Stimulated activated CD4-positive, alpha-beta T cell treated with anti-CD3 and anti-CD28 coated beads, Interleukin-15, amount 100 ng/mL, for 1 hour (primary cell): ENCODE measurements around the gene PTPRN2.
"Not testable (repeated sequence)": the region's sequence is repeated elsewhere in the genome, so short reads cannot be mapped to it uniquely, and the experiment has no call there.

Source experiments
- DNase-seq, 2 donors: peaks; one replicate each; pipeline ENCODE4 v3.0.0-alpha.2; 2020; ENCODE audit warnings: low read depth in 1 of 2, low spot score in 1 of 2

Gene PTPRN2

DNA sequence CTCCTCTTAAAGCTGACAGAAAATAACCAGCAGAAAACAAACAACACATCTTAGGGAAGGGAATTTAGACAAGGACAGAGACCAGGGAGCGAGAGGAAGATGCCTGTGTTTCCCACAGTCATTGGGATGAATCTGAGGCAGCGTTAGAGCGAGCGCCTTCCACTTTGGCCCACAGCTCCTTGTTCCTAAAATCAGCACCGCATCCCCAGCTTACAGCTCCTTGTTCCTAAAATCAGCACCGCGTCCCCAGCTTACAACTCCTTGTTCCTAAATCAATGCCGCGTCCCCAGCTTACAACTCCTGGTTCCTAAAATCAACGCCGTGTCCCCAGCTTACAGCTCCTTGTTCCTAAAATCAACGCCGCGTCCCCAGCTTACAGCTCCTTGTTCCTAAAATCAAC, 593.3 kb downstream of the PTPRN2 start:
- DNase-seq: no peak

DNA sequence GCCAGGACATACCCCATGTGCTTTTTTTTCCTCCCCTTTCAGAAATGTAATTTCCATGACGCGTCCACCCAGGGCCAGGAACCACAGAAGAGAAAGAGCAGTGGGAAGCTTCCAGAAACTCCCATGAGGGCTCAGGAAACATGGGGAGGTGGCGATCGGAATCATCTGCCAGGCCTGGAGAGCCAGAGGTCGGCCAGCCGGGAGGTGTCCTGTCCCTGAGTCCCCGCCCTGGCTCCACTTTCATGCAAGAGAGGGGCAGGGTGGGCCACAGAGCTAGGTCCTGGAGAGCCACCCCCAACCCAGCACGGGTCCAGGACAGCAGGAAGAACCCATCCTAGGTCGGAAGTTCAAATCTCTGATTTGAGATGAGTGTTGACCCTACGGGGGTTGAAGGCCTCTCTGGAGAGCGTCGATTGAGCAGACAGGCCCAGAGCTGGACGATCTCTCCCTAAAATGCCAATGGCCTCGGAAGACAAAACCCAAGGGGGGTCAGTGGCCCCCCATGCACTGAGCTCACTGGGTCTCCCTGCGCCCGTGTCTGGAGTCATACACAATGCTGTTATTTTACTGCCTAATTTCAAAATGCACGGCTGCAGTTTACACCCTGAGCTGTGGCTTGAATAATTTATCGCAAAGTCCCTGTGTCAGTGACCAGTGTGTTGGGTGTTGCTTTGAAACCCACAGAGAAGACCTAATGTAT, 594.1 kb downstream of the PTPRN2 start:
- no peak for DNase-seq

DNA sequence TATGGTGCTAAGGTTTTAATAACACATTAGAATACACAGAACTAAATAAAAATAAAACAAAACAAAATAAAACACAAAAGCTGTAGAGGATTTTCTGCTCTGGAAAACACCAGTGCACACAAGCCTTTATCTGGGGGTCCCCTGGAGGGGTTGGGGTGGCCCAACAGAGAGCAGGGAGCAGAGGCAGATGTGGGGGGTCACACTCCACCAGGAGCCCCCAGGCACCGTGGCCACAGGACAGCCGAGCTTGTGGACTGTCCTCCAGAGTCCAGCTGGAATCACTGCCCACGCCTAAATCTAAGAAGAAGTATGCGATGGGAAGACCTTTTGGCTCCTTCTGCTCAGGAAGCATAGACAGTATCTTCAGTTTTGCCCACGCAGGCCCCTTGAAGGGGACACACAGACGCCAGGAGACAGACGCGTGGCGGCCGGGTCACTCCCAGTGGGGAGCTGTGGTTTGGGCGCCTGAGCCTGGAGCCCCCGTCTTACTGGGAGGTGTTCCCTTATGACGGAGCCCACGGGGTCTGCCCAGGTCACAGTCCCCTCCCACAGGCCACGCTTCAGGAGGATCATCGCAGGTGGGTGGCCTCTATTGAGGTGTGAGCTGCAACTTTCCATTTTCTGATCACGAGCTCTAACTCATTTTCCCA, 595.0 kb downstream of the PTPRN2 start:
- no peak for DNase-seq

DNA sequence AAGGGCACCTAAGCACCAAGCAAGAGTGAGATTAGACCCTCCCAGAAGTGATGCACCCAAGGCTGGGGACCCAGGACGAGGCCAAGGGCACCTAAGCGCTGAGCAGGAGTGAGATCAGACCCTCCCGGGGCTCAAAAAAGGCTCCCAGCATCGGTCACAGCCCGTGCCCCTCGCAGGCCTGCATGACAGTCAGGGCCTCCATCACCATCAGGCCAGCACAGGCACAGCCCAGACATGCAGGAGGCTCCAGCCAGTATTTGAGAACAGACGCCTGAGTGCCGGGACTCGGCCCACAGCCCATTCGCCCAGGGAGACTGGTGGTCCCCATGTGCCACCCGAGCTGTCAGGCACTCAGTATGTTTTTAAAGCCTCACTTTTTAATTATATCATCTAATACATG, 595.9 kb downstream of the PTPRN2 start:
- no peak for DNase-seq

DNA sequence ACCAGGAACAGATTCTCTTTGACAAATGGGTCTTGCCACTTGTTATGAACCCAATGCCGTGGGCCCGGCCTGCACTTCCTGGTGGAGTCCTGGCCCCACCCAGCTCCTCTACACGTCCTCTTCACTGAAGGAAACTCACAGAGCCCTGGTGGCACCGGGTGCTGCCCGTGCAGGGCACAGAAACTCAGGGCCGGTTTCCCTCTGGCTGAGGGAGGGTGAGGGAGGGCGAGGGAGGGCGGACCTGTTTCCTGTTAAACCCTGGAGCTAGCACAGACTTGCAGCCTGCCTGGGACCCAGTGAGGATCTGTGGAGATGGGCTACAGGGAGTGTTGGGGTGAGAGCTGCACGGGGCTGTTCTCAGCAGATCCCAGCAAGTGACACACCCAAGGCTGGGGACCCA, 596.3 kb downstream of the PTPRN2 start:
- DNase-seq: no peak

DNA sequence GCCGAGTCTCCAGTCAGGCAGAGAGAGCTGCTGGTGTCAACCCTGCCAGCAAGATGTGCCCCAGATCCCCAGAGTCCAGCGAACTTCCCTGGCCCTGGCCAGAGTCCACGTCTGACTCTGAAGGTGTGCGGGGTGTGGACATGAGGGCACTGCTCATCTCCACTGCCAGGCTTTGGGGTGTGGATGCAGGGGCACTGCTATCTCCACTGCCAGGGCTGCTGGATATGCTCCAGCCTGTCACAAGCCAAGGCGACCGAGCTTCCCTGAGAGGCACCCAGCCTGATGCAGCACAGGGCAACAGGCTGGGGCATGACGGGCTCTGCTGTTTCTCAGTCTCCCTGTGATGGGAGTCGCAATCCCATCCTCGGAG, 596.8 kb downstream of the PTPRN2 start:
- DNase-seq: no peak

DNA sequence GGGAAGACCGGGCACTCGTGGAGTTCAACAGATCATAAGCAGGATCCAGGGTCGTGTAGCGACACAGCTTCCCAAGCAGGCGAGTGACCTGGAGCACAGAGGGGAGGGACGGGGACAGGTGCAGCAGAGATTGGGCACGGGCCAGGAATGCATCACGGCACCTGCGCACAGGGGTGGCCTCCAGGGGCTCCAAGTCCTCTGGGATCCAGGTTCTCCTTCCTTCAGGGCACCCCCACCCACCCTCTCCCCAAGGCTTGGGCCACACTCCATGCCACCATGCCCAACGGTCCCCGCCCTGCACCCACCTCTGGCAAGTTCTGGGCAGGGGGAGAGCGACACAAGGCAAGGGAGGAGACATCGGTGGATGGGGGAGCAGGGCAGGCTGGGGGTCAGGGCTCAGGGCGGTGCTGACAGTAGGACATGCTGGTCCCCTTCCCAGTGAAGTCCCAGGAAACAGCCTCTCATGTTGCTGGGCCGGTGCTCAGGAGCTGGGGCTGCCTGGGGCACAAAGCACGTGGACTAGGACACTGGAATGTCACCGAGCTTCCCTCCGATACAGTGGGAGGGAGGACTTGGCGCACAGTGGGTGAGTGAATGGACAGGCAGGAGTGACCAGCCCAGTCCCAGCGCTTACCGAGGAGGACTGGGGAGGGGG, 597.3 kb downstream of the PTPRN2 start:
- DNase-seq: no peak

DNA sequence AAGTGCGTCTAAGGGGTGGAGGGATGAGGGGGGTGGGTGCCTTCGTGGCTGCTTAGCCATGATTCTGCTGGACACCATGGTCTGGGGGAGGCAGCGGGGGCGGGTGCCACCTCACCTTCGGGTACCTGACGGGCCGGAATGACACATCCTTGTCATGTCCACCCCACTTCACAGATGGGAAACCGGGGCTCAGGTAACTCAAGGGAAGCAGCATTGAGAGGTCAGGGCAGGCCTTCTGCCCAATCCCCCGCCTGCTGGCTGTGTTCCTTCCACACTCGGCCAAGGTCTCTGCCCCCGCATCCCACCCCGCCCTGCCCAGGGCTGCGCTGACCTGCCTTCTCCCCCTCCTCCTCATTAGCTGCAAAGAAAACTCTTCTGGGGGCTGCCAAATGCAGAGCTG, 598.0 kb downstream of the PTPRN2 start:
- no peak for DNase-seq

DNA sequence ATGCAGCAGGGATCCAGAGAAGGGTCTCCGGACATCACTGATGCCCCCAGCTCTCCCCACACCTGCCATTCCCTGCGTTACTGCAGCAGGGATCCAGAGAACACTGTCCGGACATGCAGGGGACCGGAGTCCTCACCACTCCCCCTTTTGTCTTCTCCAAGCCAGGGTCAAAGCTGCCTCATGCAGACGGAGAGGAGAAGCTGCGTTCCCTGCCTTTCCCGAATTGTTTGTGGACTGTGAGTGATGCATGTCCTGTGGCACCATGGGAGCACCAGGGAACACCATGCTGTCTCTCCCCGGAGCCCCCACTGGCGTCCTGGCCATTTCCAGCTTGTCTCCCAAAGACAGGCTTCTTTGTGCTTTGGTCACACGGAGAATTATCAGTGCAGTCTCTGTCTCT, 599.7 kb downstream of the PTPRN2 start:
- DNase-seq: no peak

DNA sequence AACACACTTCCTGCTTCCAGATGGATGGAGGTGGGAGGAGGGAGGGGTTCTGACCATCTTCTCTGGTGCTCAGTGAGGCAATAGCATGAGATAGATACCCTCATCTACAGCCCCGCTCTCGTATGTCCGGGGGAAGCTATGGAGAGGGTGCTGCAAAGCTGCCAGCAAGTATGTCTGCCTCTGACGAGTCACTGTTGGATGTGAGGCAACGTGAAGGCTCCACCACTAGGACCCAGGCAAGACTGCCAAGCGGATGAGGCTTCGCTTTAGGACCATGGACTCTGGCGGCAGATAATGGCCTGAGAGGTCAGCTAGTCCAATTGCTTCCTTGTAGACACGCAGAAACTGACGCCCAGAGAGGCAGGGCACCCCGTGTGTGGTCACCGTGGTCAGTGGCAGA, 601.6 kb downstream of the PTPRN2 start:
- no peak for DNase-seq

DNA sequence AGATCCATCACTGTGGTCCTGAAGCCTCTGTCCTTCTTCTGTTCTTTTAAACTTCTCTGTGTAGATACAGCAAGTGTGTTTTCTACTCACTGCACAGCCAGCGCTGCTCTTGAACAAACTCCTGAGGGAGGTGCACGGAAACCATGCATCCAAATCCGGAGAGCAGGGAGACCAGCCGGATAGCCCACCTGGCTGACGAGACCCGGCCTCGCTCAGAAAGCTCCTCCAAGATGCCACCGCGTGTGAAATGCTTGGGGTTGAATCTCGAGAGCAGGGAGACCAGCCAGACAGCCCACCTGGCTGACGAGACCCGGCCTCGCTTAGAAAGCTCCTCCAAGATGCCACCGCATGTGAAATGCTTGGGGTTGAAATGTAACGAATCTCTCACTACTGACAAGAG, 602.0 kb downstream of the PTPRN2 start:
- DNase-seq: no peak

DNA sequence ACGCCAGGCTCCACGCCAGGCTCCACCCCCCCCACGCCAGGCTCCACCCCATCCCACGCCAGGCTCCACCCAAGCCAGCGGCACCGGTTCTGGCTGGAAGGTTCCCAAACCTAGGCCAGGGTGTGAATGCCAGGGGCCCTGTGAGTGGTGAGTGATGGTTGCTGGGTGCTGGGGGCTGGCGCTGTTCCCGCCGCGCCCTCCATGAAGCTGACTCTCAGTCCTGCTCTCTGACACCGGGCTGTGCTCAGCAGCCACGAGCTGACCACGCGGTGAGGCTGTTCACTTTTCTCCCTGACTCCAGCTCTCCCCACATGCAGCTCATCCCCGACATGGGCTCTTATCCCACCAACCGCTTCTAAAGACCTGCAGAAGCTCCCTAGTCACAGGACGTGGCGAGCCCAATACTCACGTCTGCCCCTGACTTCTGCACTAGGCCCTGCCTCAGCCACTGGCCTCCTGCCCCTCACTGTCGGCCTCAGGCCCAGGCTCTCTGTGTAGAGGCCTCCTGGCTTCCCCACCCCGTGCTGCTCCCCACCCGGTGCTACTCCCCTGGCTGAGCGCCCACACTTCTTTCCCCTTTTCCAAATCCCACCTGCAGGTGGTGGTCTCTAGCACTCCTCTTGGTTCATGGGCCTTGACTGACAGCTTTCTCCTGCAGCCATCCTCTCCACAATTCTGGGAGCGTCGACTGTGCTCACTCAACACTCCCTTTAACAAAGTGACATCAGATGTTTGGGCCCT, 603.0 kb downstream of the PTPRN2 start:
- DNase-seq: no peak

DNA sequence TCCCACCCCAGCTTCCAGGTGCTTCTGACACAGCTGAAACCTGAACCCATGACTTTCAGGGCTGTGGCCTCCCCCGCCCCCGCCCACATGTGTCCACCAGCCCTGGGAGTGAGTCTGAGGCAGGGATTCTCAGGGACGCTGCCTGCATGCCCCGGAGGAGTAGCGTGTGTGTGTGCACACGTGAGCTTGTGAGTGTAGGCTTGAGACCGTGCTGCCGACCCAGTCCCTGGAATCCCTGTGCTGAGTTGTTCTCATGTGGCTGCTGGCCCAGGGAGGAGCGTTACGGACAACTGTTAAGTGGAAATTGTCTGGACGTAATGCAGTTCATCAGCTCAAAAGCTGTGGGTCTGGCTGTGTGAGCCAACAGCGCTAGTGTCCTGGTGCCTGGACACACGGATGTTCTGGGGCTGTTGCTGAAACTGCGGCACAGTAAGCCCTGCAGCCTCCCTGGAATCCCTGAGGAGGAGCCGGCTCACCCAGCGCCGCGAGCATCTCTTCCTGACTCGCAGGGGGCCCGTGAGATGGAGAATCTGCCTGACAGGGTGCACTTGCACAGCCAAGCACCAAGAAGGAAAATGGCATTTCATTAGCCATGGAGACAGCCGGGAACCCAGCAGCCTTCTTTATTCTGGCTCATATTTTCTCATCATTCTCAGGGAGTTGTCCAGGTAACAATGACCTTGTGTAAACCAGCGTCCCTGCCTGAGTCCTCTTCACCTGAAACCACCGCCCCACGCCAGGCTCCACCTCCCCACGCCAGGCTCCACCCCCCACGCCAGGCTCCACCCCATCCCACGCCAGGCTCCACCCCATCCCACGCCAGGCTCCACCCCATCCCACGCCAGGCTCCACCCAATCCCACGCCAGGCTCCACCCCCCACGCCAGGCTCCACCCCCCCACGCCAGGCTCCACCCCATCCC, 603.9 kb downstream of the PTPRN2 start:
- no peak for DNase-seq

DNA sequence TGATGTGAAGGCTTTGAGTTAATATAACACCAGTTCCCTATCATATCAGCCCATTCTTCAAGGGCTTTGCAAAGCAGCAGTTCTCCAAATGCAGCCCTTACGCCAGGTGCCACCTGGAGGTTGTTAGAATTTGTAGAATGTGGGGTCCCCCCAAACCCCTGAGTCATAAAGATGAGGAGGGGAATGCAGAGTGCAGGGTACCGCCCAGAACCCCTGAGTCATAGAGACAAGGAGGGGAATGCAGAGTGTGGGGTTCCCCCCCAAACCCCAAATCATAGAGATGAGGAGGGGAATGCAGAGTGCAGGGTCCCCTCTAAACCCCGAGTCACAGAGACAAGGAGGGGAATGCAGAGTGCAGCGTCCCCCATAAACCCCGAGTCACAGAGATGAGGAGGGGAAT, 605.8 kb downstream of the PTPRN2 start:
- no peak for DNase-seq

DNA sequence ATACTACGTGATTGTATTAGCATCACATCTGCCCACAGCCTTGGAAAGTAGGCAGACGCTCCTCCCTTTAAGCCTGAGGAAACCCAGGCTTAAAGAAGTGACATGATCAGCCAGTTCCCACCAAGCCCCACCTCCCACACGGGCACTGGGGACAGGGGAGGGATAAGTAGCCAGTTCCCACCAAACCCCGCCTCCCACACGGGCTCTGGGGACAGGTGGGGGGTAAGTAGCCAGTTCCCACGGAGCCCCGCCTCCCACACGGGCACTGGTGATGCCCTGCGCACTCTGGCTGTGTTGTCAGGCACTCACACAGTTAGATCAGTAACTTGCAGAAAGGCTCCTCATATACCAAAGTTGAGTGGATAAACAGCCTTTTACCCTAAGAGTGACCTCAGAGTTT, 606.8 kb downstream of the PTPRN2 start:
- DNase-seq: no peak

DNA sequence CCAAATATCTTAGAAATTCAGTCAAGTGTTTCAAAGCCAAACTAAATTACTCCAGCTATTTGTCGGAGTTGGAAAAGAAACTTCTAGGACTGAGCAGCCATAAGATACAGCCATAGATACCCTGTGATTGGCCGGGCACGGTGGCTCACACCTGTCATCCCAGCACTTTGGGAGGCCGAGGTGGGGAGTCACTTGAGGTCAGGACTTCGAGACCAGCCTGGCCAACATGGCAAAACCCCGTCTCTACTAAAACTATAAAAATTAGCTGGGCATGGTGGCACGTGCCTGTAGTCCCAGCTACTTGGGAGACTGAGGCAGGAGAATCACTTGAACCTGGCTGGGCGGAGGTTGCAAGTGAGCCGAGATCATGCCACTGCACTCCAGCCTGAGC, 607.3 kb downstream of the PTPRN2 start:
- not testable (repeated sequence) for DNase-seq

DNA sequence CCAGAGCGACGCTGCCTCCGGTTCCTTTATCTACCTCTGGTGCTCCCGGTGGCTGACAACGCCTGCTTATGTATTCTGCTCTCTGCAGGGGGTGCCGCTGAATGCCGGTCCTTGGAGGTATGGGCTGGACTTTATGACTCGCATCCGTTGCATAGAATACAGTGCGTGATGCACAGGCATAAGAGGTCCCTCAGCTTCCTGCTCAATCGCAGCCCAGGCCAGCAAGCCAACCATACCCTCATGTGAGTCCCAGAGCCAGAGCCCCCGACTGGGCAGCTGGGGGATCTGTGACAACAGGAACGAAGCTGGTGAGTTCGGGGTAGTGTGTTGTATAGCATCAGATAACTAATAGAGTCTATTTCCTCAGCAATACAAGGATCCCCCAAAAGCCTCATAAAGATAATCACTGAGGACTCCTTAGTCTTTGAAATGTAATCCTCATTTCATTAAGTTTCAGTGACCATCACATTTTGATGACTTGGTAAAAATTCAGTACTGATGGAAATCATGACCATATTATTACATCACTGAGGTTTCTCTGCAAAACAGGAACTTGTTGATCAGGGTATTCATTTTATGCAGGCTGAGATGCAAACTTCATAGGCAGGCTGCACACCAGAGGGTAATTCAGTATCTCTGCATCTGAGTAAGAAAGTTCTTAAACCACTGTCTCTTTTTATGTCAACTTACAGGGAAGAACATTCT, 607.8 kb downstream of the PTPRN2 start:
- no peak for DNase-seq

DNA sequence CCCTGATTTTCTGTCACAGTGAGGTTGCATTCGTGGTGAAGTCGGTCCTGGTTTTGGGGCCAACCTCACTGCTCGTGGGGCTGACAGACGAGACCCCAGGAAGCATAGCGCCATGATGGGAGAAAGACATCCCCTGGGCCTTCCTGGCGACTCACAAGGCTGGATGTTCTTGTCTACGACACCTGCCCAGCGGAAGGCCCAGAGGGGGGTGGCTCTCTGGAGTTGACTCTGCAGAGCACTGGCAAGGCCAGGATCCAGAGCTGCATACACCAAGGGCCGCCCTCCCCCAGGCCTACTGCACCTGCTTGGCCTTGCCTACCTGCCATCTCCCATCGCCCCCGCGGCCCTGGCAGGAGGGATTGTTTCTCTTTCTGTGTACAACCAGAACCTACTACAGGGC, 608.9 kb downstream of the PTPRN2 start:
- DNase-seq: no peak

DNA sequence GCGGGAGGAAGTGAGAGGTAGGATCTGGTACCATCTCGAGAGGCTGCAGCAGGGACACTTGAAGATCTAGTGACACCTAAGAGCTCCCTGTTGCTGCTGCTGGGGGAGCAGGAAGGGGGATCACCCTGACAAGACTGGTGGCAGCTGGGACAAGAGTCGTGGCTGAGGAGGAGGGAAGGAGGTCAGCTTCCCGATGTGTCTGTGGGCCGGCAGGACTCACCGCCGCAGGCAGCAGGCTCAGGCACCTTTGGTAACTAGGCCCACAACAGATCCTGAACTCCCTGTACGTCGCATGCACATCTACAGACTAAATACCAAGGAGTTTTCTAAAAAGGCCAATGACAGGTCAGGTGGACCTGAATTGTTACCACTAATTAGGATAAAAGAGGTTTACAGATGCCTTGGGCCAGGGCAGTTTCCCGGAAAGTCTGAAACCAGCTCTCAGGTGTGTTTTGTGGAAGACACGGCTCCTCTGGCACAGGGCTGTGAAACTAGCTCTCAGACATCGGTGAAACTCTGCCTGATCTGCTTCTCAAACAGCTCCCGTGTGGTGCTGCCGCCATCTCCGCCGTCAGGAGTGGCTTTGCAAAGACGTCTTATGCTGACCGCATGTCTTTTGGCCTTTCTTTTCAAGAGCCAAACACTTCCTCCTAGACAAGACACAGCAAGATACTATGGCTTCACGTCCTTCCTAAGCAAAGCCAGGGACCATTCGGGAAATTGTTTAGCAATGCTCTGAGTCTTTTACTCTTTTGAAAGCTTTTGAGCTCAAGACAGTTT, 609.7 kb downstream of the PTPRN2 start:
- no peak for DNase-seq

DNA sequence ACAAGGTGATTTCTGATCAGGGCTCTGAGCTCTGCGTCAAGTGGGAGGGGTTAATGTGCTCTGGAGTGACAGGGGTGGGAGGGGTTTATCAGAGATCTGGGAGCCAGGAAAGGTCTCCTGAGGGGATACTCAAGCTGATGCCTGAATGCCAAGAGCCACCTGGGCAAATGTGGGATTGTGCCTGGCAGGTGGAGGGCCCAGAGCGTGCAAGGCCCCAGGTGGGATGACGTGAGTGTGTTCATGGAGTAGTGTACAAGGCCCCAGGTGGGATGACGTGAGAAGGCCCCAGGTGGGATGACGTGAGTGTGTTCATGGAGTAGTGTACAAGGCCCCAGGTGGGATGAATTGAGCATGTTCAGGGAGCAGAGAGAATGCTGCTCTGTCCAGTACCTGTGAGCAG, 610.3 kb downstream of the PTPRN2 start:
- no peak for DNase-seq
